ENCODE measurements around the gene BRPF1. TPM values are rescaled to one million over a fixed set of nuclear protein-coding genes. Genes with fewer than 3 reads are reported as not detected.

The BRPF1 gene
- total RNA-seq, 1 experiment from 2014 or later = 23.6 TPM

GRCh38 chr3:9749645-9750555 lies 18.4 kb downstream of the BRPF1 start, which contains the start of gene OGG1 (continued):
- TF ChIP-seq ATF3 (IDR thresholded peaks at IDR 0.05) = no peak

- TSS peak; percentile 50 for BruUV-seq (replicated peaks)
- POLR2A ChIA-PET = no interaction called here
- CTCF ChIA-PET = no interaction called here
- peaks cover 8% of the 10 kb centered on the region for H3K79me2 ChIP-seq (ENCODE audit: insufficient read depth, low read length)
- H3K9me3 ChIP-seq (ENCODE audit: control insufficient read depth in 1 of 2, insufficient read depth in 1 of 2, low read depth in 1 of 2, low read length in 2 of 2) = no peaks in the 10 kb centered on the region
- no peaks in the 10 kb centered on the region for H3K9me2 ChIP-seq (ENCODE audit: insufficient read depth)
- peaks cover 21 to 32% of the 10 kb centered on the region in 2 experiments for H3K36me3 ChIP-seq (ENCODE audit: control insufficient read depth in 1 of 2, insufficient read depth in 2 of 2, low read length in 2 of 2)
- peak overlapping the region; percentile 74 for H3K27ac ChIP-seq (ENCODE audit: low read depth, low read length)
- RAD21 ChIA-PET (ENCODE audit: low non-redundant PET in 1 of 2, low total read pairs in 2 of 2, uncharacterized antibody in 2 of 2, unreplicated experiment in 2 of 2) = interaction anchor here in 1 of 2 experiments (1.2 kb wide), 1 partner anchor 35 kb away, joined by 3 read pairs; no protein-coding TSS in a partner anchor
- ATAC-seq (no peak), DNase-seq (ENCODE audit: low read depth, low spot score) (no peak)
- peak overlapping the region; percentile 99 for H3K4me2 ChIP-seq (ENCODE audit: low read length)
- no peaks in the 10 kb centered on the region for H3K27me3 ChIP-seq (ENCODE audit: insufficient read depth, low read length)
- peak overlapping the region; percentile 73 to 82 for H3K4me3 ChIP-seq (replicated peaks in 1 of 2; ENCODE audit: low read depth in 1 of 2, low read length in 2 of 2)
- H3K4me1 ChIP-seq (ENCODE audit: control insufficient read depth in 1 of 2, insufficient read depth in 2 of 2, low read length in 2 of 2) = peaks cover 8 to 18% of the 10 kb centered on the region in 2 experiments
- peak overlapping the region; percentile 2 for H2AFZ ChIP-seq (ENCODE audit: low read depth, low read length, poor library complexity, severe bottlenecking)
- H3K9ac ChIP-seq (ENCODE audit: low read length) = peak overlapping the region; percentile 78
- TF ChIP-seq EZH2phosphoT487 (IDR thresholded peaks at IDR 0.05; ENCODE audit: borderline replicate concordance) (no peak), ELF1 (IDR thresholded peaks at IDR 0.05; ENCODE audit: borderline replicate concordance, low read depth) (no peak), ZBTB33 (IDR thresholded peaks at IDR 0.05; ENCODE audit: extremely low read depth, insufficient replicate concordance, low read length) (no peak), SIN3A (IDR thresholded peaks at IDR 0.05; ENCODE audit: low read depth) (no peak), YY1 (IDR thresholded peaks at IDR 0.05; ENCODE audit: extremely low read depth, insufficient replicate concordance, low read depth, low read length) (no peak), ZFX (IDR thresholded peaks at IDR 0.05) (no peak), ZNF274 (IDR thresholded peaks at IDR 0.05; ENCODE audit: low read depth, low read length) (no peak)
- intact Hi-C loops (cut with micrococcal nuclease) = no loop called here
- H4K20me1 ChIP-seq (ENCODE audit: insufficient read depth) = no peaks in the 10 kb centered on the region
Observed at GRCh38 chr3:9750556-9751411, 19.2 kb downstream of the BRPF1 start.
